ENCODE data around the gene PTPN5.
"Not testable (repeated sequence)": the region's sequence is repeated elsewhere in the genome, so short reads cannot be mapped to it uniquely, and the experiment has no call there.

PTPN5 gene

DNA sequence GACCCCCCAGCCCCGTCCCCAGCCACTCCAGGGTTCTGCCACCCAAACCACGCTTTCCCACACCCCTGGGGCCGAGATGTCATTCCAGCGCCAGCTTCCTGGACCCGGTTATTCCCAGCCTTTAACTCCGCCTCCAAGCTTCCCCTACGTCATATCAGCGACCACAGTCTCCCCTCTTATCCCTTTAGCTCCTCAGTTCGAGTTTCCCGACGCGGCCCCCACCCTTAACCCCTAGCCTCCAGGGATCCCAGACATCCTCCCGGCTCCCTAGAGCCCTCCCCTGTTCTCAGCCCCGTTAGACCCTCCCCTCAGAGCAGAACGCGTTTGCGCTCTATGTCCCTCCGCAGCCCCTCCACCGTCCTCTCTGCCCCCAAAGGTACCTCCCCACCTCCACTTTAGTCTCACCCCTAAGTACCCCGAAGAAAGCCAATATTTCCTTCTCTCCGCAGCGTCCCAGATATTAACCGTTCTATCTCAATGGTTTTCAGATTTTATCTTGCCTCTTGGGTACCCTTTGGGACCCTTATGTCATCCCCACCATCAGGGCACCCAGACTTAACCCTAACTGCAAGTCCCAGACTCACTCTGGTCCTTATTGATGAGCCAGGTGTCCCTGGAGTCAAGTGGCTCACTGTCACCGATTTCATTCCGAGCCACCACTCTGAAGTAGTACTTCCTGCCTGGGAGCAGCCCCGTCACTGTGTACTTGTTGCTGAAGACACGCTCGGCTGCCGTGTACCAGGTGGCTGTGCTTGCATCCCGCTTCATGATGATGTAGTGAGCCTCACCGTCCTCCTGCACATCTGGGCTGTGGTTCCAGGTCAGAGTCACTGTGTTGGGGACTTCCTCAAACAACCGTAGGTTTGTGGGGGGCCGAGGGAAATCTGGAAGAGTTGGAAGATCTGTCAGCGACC, 85.0 kb downstream of the PTPN5 start:
- DNase-seq, result peak; percentile 73

DNA sequence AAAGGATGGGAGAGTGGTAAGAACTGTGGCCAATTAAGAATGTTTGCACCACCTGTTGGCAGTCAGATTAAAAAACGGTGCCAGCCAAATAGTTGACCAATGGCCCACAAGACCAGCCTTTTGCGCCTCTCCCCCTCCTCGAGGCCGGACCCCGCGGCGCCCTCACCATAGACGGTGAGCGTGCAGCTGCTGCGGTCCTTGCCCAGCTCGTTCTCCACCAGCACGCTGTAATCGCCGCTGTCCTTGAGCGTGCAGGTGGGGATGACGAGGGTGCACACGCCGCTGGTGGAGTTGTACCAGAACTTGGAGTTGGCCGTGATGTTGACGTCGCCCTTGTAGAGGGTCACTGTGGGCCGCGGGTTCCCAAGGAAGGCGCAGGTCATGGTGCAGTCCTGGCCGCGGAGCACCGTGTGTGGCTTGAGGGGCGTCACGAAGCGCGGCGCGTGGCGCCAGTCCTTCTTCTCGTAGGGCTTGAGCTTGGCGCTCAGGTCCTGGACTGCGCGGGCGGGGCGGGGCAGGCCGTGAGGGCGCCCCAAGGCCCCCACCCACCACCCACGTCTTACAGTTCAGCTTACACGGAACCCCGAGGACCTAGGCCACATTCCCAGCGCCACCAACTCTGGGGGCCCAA, 85.8 kb downstream of the PTPN5 start:
- peak; percentile 28 for DNase-seq

DNA sequence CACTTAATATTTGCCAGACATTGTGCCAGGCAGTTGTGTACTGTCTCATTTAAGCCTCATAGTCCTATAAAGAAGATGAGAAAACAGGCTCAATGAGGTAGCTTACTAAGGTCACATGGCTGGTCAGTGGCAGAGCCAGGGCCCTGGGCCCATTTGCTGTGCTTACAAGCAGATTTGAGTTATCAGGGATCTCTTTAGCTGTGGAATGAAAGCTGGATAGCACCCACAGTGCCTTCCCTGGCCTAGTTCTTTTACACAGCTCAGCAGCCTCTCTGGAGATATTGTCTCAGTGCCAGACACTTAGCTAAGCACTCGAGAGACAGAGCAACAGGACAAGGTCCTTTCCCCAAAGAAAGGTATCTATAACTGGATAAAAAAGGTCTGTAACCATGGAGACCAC, 86.9 kb downstream of the PTPN5 start:
- no peak for DNase-seq

DNA sequence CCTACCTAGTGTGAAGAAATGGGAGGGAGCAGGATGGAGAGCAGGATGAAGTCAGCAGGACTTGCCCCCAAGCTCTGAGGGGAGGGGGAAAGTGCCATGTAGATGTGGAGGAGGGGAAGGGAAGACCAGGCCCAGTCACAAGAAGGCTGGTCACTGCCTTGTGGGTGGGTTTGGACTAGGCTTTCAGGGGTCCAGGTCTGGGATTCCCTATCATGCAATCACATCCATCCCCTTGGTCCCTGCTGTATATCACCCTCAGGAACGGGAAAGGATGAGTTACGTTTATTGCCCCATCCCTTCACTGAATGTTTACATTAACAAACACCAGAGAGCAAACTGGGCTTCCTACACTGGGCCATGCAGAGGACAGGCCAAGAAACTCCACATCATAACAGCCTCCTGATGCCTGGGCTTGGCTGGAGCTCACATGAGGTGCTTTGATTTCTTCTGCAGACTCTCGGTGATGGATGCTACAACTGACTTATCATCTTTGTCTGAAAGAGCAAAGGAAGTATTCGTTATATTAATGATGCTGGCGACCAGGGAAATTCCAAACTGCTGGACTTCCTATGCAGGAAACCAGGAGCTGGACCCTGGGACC, 87.5 kb downstream of the PTPN5 start:
- DNase-seq, result no peak

DNA sequence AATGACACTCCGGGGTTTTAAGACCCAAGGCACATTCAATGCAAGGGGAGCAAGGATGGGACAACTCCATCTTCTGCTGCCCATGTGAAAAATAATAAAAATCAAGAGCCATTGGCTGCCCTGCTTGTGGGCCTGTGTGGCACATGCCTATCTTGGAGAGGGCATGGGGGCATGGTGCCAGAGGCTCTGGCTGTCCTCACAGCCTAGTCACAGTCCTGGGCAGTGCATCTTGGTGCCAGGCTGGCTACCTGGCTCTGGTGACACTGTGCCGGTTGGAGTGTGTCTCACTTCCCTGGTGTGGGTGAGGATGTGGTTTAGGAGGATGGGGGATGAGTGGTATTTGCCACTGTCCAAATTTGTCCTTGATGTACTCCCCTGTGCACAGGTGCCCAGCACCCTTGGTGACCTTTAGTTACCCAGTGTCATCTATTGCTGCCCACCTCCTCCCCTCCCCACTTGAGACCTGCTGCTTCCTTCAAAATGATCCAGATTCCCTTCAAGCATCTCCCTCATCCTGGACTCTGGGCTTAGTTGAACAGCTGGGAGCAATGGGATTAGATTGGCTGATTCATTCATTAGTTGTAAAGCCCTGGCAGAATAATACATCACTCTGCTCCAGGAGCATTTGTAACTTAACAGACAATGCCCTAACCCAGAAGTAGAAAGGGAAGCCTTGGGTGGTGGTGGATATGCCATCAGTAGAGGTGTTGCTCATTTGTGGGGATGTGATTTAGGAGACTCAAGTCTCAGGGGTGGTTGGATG, 88.4 kb downstream of the PTPN5 start:
- DNase-seq, result no peak

DNA sequence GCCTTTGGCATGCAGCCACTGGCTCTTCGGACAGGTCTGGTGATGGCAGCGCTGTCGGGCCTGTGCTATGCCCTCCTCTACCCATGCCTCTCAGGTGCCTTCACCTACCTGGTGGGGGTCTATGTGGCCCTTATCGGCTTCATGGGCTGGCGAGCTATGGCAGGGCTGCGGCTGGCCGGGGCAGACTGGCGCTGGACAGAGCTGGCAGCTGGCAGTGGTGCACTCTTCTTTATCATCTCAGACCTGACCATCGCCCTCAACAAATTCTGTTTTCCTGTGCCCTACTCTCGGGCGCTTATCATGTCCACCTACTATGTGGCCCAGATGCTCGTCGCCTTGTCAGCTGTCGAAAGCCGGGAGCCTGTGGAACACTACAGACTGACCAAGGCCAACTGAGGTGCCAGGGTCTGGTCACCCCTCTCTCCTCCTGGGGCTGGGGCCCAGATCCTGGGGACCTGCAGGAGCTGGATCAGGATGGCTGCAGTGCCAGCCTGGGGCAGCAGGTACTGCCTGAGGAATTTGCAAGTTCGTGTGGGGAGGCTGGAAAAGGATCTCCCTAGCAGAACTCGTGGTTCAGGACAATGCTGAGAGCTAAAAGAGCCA, 89.9 kb downstream of the PTPN5 start:
- DNase-seq, result no peak

DNA sequence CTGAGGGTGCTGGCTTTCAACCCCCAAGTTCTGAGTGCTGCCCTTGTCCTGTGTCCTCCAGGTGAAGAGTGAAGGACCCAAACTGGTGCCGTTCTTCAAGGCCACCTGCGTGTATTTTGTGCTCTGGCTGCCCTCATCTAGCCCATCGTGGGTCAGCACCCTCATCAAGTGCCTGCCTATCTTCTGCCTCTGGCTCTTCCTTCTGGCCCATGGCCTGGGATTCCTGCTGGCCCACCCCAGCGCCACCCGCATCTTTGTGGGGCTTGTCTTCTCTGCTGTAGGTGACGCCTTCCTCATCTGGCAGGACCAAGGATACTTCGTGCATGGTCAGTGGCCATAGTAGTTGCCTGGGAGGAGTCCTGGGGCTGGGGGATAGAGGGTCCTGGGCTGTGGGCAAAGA, 90.7 kb downstream of the PTPN5 start:
- DNase-seq, result no peak

DNA sequence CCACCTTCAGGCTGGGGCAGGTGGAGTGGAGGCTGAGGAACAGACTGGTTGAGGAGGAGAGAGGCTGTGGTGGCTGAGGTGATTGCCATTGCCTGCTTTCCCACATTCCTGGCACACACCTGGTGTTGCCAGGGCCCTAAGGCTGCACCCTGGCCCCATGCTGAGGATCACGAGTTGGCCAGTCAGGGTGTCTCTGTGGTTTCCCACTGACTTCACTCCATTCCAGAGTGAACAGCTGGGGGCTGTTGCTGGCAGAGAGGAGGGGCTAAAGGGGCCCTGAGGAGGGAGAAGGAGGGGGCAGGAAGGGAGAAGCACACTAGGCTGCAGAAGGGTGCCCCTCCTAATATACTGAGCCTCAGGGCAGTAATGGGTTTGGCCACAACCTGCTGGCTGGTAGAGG, 91.2 kb downstream of the PTPN5 start:
- no peak for DNase-seq

DNA sequence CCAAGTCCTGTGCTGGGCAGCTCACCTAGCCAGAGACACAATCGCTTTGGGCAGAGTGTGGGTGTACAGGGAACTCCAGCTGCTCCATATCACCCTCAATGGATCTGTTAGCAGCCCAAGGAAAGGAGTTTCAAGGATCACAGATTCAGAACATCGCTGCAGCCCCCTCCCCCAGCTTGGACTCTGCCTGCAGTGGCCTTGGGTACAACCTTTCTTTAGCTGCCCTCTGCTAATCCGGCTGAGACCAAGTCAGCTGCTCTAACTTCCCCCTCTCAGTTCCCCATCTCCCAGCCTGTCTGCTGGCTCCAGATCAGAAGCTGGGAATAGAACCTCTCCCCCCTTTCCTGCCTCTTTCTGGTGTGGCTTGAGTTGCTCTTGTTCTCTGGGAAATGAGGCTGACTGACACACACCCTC, 91.7 kb downstream of the PTPN5 start:
- no peak for DNase-seq

DNA sequence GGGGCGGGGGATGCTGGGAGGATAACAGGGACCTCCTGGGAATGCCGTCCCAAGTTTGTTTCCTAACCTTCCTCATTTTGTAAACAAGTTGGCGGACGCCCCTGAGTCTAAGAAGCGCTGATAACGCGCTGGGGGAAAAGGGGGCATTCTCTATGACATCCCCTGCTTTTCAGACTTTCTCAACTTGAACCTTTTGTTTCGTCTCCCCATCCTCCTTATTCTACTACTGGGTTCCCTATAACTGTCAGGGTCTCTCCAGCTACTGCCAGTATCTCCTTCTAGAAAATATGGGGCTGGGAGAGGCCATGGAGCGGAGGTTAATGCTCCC, 92.4 kb downstream of the PTPN5 start:
- DNase-seq, result no peak

DNA sequence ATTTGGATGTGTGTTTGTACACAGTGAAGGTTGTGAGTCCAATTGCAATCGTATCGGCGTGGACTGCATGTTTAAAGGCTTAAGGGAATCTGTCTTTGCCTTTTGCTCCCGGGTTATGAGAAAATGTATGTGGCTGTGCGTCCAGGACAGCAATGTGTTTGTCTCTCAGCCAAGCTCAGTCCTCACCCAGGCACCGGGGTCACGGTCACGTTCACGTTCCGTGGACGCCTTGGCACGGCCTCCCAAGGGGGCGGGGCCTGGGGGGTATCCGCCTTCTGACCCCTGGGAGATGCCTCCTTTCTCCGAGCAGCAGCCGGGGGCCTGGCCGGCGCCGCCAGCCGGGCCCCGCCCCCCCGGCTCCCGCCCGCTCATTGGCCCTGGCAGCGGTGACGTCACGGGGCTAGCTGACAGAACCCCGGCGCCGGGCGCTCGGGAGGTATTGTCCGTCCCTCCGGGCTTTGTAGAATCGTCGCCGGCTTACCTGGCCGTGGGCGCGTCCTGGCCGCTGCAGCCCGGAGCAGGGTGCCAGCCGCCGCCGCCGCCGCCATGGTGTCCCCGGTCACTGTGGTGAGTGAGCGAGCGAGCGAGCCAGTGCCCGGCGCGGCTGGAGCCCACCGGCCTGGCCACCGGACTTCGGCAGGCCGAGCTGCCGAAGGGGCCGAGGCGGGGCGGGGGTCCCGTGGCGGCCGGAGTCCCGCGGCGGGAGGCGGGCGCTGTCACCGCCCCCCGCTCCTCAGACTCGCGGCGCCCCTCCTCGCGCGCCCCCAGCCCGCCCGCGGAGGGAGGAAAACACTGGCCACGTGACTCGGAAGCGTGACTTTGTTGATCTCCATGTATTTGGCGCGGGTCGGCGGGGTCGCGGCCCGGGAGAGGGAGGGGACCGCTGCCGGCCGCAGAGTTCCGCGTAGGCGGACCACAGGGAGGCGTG, 93.0 kb downstream of the PTPN5 start, which contains the start of gene TMEM86A:
TMEM86A (plus strand) TSS at position 439 of the 928 bp plus-strand sequence; CDS start at position 547, 108 bp downstream.
- DNase-seq, result peak; percentile 96

DNA sequence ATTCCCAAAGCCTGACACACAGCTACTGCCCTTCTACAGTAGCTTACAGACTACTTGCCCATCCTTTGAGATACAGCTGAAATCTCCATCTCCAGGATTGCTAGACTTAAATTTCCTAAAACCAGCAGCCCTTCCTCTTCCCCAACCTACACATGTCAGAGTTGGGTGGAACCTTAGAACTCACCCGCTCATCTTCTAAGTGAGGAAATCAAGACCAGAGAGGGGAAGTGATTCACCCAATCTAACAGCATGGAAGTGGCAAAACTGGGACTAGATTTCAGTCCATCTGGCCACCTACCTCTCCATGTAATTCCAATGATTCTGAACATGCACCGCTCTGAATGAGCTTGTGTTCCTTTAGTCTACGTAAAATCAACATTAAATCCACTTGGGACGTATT, 94.0 kb downstream of the PTPN5 start:
- DNase-seq, result no peak

DNA sequence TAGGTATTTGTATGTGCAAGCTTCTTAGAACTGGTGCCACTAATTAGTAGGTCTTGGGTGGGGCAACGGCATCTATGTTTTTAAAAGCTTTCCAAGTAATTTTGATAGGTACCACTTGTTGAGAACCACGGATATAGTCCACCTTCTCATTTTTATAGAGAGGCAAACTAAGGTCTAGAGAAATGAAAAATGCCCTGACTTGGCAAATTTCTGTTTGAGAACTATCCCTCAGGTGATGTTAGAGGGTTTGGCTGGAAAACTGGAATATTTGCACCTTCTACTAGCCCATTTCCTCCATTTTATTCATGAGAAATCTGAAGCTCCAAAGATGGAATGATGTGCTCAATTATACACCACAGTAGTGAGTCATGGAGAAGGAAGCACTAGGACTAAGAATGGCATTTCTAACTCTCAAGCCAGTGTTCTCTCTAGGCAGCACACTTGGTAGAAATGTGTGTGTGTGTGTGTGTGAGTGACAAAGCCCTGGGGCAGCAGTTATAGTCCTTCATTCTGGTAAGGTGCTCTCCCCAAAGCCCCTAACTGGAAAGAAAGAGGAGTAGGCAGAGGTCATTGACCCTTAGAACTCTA, 94.9 kb downstream of the PTPN5 start:
- DNase-seq, result no peak

DNA sequence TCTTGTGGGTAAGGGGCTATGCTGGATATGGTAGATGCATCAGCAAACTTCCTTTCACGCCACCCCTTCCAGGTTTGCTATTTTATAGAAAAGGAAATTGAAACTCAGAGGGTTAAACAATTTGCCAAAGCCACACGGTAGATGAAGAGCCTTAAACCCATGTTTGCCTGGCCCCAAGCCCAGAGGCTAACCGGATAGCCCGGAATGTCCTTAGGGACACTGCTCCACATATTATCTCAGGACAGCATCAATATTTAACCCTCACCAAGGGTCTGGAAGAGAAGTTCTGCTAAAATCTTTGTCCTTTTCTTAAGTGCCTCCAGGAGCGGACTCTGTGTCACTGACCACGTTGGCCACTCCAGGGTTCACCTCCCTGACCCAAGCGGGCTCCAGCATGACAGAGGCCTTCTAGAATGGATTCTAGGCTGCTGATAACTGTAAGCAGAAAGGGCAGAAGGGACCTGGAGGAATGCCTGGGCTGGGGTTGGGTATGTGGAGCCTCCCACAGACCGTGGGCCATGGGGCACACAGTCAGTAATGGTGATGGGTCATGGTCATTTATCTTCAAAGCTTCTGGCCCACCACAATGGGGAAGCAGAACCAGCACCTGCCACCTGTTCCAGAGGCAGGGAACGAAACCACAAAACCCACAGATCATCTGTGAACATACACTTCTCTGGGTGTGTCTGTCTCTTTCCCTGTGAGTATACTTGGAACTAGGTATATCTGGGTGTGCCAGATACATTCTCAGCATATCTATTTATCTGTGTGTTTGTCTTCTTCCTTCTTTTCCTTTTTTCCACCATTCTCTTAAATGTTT, 98.4 kb downstream of the PTPN5 start:
- no peak for DNase-seq

DNA sequence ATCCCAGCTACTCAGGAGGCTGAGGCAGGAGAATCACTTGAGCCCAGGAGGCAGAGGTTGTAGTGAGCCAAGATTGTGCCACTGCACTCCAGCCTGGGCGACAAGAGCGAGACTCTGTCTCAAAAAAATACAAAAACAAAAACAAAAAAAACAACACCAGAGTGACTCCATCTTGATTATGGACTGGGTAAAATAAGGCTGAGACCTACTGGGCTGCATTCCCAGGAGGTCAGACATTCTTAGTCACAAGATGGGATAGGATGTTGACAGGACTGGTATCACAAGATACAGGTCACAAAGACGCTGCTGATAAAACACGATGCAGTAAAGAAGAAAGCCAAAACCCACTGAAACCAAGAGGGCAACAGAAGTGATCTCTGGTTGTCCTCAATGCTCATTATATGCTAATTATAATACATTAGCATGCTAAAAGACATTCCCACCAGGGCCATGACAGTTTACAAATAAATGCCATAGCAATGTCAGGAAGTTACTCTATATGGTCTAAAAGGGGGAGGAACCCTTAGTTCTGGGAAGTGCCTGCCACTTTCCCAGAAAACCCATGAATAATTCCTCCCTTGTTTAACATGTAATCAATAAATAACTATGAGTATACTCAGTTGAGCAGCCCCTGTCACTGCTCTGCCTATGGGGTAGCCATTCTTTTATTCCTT, 100.0 kb downstream of the PTPN5 start:
- not testable (repeated sequence) for DNase-seq

DNA sequence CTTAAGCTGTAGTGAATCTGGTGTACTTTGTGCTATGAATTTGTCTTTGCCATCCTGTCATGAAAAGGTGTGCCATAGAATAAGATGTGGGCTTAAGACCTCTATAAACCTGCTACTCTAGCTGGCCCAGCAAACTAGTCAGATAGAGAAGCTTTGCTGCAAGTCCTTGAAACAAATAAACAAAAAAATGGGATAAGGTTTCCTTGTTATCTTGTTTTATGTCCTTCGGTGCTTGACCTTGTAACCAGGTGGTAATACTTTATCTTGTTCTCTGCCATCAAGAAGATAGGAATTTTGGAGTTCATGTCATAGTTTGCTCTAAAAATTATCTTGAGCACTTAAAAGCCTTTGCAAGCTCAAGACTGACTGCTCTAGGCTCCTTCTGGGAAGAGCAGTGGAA, 107.3 kb downstream of the PTPN5 start:
- no peak for DNase-seq

DNA sequence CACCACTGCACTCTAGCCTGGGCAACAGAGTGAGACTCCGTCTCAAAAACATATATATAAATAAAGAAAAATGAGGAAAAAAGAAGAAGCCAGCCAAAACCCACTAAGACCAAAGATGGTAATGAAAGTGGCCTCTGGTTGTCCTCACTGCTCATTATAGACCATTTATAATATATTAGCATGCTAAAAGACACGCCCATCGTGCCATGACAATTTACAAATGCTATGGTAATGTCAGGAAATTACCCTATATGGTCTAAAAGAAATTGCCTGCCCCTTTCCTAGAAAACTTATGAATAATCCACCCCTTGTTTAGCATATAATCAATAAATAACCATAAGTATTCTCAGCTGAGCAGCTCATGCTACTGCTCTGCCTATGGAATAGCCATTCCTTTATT, 109.1 kb downstream of the PTPN5 start:
- no peak for DNase-seq

DNA sequence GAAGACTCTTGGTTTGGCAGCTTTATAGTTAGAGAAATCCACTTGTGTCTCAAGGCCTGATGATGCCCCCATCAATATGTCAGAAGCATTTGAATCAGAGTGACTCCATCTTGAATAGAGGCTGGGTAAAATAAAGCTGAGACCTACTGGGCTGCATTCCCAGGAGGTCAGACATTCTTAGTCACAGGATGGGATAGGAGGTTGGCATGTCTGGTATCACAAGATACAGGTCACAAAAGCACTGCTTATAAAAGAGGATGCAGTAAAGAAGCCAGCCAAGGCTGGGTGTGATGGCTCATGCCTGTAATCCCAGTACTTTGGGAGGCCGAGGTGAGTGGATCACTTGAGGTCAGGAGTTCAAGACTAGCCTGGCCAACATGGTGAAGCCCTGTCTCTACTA, 109.6 kb downstream of the PTPN5 start:
- not testable (repeated sequence) for DNase-seq
